GM12878 (cell line): ENCODE data around the gene SORCS2. TPM values are rescaled to one million over a fixed set of nuclear protein-coding genes. Genes with fewer than 3 reads are reported as not detected.

ENCODE experiments used
- ATAC-seq: fragments of 200-7000 bp; cut with Tn5 transposase; 3 replicates; pipeline ENCODE4 v1.9.1; 2020; ENCODE audit warnings: mild to moderate bottlenecking, moderate library complexity
- BruUV-seq: library from RNA; stranded (reverse); fragments of 400-500 nt; replicated peaks from 2 replicates; lab custom pipeline; 2021; lab: Mats Ljungman, UMichigan
- CTCF ChIA-PET: fragments of 300-600 bp; sonication (Branson Sonifier 250); formaldehyde crosslinking; extraction: SDS; loops from one replicate; lab custom pipeline; 2021; ENCODE audit warnings: inconsistent platforms; lab: Yijun Ruan, JAX
- POLR2A ChIA-PET: fragments of 350-600 bp; formaldehyde crosslinking; extraction: SDS; loops from one replicate; lab custom pipeline; 2021; ENCODE audit warnings: inconsistent platforms; lab: Charles Lee
- RAD21 ChIA-PET: fragments of 300-600 bp; sonication (Branson Sonifier 250); formaldehyde crosslinking; loops from one replicate; lab custom pipeline; 2023; ENCODE audit warnings: antibody characterized with exemption; ENCODE audit not compliant: unreplicated experiment; lab: Charles Lee
- SMC1A ChIA-PET: fragments of 300-600 bp; sonication (Branson Sonifier 250); formaldehyde crosslinking; loops from one replicate; lab custom pipeline; 2023; ENCODE audit not compliant: unreplicated experiment, uncharacterized antibody; lab: Charles Lee
- DNase-seq: peaks from one replicate; pipeline ENCODE4 v3.0.0-alpha.2; 2011; ENCODE audit warnings: low read depth, low spot score
- FAIRE-seq: peaks from 3 replicates; lab custom pipeline; 2011; peaks lifted over from hg19 to GRCh38; lab: Jason Lieb, UNC
- H2AFZ ChIP-seq: 2 replicates; pipeline ENCODE4 v1.6.0; 2011; ENCODE audit warnings: low read depth, low read length, control low read depth; ENCODE audit not compliant: control insufficient read depth
- H3K27ac ChIP-seq: 2 replicates; pipeline ENCODE4 v1.5.1; 2011; ENCODE audit warnings: control low read depth; ENCODE audit not compliant: control insufficient read depth, insufficient read depth
- H3K27me3 ChIP-seq, 2 experiments: replicated peaks in 1 of 2; 2 replicates each; pipeline versions ENCODE4 v1.6.0 to v1.6.1; 2011; ENCODE audit warnings: low read length in 1 of 2; ENCODE audit not compliant: control insufficient read depth in 2 of 2, insufficient read depth in 2 of 2
- H3K36me3 ChIP-seq, 2 experiments: 2 replicates each; pipeline ENCODE4 v1.5.1; 2011; ENCODE audit warnings: low read length in 1 of 2; ENCODE audit not compliant: control insufficient read depth in 2 of 2, insufficient read depth in 2 of 2
- H3K4me1 ChIP-seq: 2 replicates; pipeline ENCODE4 v1.6.1; 2011; ENCODE audit warnings: mild to moderate bottlenecking, low read length, moderate library complexity, mixed read lengths; ENCODE audit not compliant: control insufficient read depth, insufficient read depth
- H3K4me2 ChIP-seq: 2 replicates; pipeline ENCODE4 v1.6.0; 2011; ENCODE audit warnings: control low read depth; ENCODE audit not compliant: control insufficient read depth, insufficient read depth
- H3K4me3 ChIP-seq: fragments of 200-600 bp; sonication (generic); 2 replicates; pipeline ENCODE4 v1.5.1; 2016
- H3K79me2 ChIP-seq: 2 replicates; pipeline ENCODE4 v1.6.0; 2011; ENCODE audit warnings: low read length; ENCODE audit not compliant: control insufficient read depth, insufficient read depth
- H3K9ac ChIP-seq: 2 replicates; pipeline ENCODE4 v1.8.0; 2011; ENCODE audit warnings: low read length, control low read depth, mixed read lengths; ENCODE audit not compliant: control insufficient read depth, insufficient read depth
- H3K9me3 ChIP-seq: replicated peaks from 3 replicates; pipeline ENCODE4 v1.5.1; 2011; ENCODE audit warnings: mild to moderate bottlenecking, low read length; ENCODE audit not compliant: control insufficient read depth, insufficient read depth
- H4K20me1 ChIP-seq: 2 replicates; pipeline ENCODE4 v1.6.0; 2011; ENCODE audit not compliant: control insufficient read depth, insufficient read depth
- GATAD2B ChIP-seq: fragments of 450-650 bp; conservative IDR thresholded peaks from 2 replicates; pipeline ENCODE4 v1.6.1; 2017; ENCODE audit warnings: low read depth, mild to moderate bottlenecking, moderate library complexity
- NFYA ChIP-seq: IDR thresholded peaks from 2 replicates; pipeline ENCODE4 v1.6.1; 2011; ENCODE audit warnings: low read depth, mild to moderate bottlenecking, low read length, improper control_type of control experiment, borderline replicate concordance
- POLR2AphosphoS2 ChIP-seq: IDR thresholded peaks from 2 replicates; pipeline ENCODE4 v1.6.1; 2011; ENCODE audit warnings: low read depth, mild to moderate bottlenecking, low read length, improper control_type of control experiment, moderate library complexity
- POLR2AphosphoS5 ChIP-seq: IDR thresholded peaks from 2 replicates; pipeline ENCODE4 v1.6.1; 2011; ENCODE audit warnings: mild to moderate bottlenecking, low read length, inconsistent platforms
- ZBED1 ChIP-seq: IDR thresholded peaks from 2 replicates; pipeline ENCODE4 v1.6.1; 2016; ENCODE audit warnings: borderline replicate concordance
- ZNF207 ChIP-seq: fragments of 450-650 bp; IDR thresholded peaks from 2 replicates; pipeline ENCODE4 v1.6.1; 2014; ENCODE audit warnings: antibody characterized with exemption, mild to moderate bottlenecking, borderline replicate concordance
- WGBS: methylation state at CpG from one replicate; pipeline ENCODE4 v1.1.6; 2016; ENCODE audit warnings: low lambda C conversion rate; ENCODE audit not compliant: insufficient replicate concordance, insufficient coverage; ENCODE audit errors: missing lambda C conversion rate; 5-methylcytosine and 5-hydroxymethylcytosine counted together
- in situ Hi-C: fragments of 300-500 bp; cut with MboI; formaldehyde crosslinking; loops from 9 replicates; pipeline ENCODE4 v1.14.3; 2018; ENCODE audit warnings: mixed read lengths
- intact Hi-C: fragments of 100-400 bp; cut with micrococcal nuclease; formaldehyde crosslinking; loops from one replicate; pipeline ENCODE4 v1.14.2; 2022; ENCODE audit not compliant: unreplicated experiment
- polyA plus RNA-seq, 11 experiments: library from polyadenylated mRNA; depleted of rRNA in 4 of 11; unstranded in 6 of 11; stranded (reverse) in 5 of 11; fragments of >200 nt; fragmentation: Nextera tagmentation in 4 of 11; fragmentation: Illumina TruSeq in 1 of 11; extraction: Ambion mirVana in 4 of 11; extraction: Trizol in 1 of 11; gene quantifications; 1 replicate in 1 of 11; 2 replicates in 10 of 11; pipeline versions ENCODE4 v1.2.1 to v1.2.3, GENCODE V29; 2011 to 2016; ENCODE audit warnings: inconsistent platforms in 2 of 11, missing spikeins in 2 of 11, low read depth in 1 of 11
- total RNA-seq, 4 experiments: library from RNA; depleted of rRNA in 3 of 4; stranded (reverse); fragments of >200 nt in 3 of 4; fragmentation: Illumina TruSeq in 1 of 4; extraction: Trizol in 1 of 4; gene quantifications; 2 replicates each; pipeline versions ENCODE4 v1.2.1 to v1.2.3, GENCODE V29; 2013 to 2021
- TF ChIP-seq, protein P1 (sequence below): fragments of 450-650 bp; IDR thresholded peaks from 2 replicates; pipeline ENCODE4 v1.6.1; 2018; ENCODE audit warnings: mild to moderate bottlenecking, low read depth, moderate library complexity; ENCODE audit not compliant: partially characterized antibody
- TF ChIP-seq, protein P2 (sequence below), 3 experiments: IDR thresholded peaks in 2 of 3; conservative IDR thresholded peaks in 1 of 3; 2 replicates each; pipeline ENCODE4 v1.5.1; 2011; ENCODE audit warnings: low read depth in 3 of 3, low read length in 3 of 3, mild to moderate bottlenecking in 3 of 3, control low read depth in 2 of 3, moderate library complexity in 2 of 3, inconsistent platforms in 1 of 3, mixed read lengths in 1 of 3; ENCODE audit not compliant: control insufficient read depth in 2 of 3, insufficient read depth in 1 of 3; ENCODE audit errors: extremely low read depth in 1 of 3
- TF ChIP-seq, protein P3 (sequence below): fragments of 450-650 bp; IDR thresholded peaks from 2 replicates; pipeline ENCODE4 v1.6.1; 2016; ENCODE audit warnings: mild to moderate bottlenecking
- TF ChIP-seq, protein P4 (sequence below): fragments of 450-650 bp; IDR thresholded peaks from 2 replicates; pipeline ENCODE4 v1.6.1; 2017; ENCODE audit warnings: mild to moderate bottlenecking, moderate library complexity

The SORCS2 gene
- total and polyA plus RNA-seq, 10 of the 15 experiments (the other 5 are each of a cell fraction or from before 2014, with no cell fraction given): 0.01 to 0.15 (median 0.05) TPM; not detected in 5

DNA sequence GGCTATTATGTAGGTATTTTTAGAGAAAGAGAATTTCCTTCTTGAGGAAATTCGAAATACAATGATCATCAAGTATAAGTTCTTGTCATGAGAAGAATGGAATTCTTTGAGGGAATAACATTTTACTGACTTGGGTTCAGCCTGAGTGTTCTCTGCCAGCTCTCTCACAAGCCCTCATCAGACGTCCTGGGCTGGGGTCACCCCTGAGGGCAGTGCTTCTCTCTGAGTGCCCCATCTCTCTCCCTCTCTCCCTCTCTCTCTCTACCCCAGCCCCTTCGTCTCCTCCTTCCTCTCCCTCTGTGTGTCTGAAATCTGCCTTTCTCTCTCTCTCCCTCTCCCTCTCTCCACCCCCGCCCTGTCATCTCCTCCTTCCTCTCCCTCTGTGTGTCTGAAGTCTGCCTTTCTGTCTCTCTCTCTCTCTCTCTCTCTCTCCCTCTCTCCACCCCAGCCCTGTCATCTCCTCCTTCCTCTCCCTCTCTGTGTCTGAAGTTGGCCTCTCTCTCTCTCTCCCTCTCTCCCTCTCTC, 484.1 kb downstream of the SORCS2 start:
- ChIA-PET RAD21 (no interaction called here), CTCF (no interaction called here), SMC1A (no interaction called here), POLR2A (no interaction called here)
- no peak overlapping the region for H2AFZ ChIP-seq
- H3K9me3 ChIP-seq: no peaks in the 10 kb centered on the region
- no peak for DNase-seq
- no TSS peak for BruUV-seq
- no peak overlapping the region for H3K4me3 ChIP-seq
- no peak for ATAC-seq
- no peaks in the 10 kb centered on the region for H3K27me3 ChIP-seq
- TF ChIP-seq ZBED1 (no peak), GATAD2B (no peak), POLR2AphosphoS5 (no peak), NFYA (no peak), ZNF207 (no peak), POLR2AphosphoS2 (no peak)
- TF ChIP-seq, protein P1, sequence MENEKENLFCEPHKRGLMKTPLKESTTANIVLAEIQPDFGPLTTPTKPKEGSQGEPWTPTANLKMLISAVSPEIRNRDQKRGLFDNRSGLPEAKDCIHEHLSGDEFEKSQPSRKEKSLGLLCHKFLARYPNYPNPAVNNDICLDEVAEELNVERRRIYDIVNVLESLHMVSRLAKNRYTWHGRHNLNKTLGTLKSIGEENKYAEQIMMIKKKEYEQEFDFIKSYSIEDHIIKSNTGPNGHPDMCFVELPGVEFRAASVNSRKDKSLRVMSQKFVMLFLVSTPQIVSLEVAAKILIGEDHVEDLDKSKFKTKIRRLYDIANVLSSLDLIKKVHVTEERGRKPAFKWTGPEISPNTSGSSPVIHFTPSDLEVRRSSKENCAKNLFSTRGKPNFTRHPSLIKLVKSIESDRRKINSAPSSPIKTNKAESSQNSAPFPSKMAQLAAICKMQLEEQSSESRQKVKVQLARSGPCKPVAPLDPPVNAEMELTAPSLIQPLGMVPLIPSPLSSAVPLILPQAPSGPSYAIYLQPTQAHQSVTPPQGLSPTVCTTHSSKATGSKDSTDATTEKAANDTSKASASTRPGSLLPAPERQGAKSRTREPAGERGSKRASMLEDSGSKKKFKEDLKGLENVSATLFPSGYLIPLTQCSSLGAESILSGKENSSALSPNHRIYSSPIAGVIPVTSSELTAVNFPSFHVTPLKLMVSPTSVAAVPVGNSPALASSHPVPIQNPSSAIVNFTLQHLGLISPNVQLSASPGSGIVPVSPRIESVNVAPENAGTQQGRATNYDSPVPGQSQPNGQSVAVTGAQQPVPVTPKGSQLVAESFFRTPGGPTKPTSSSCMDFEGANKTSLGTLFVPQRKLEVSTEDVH: no peak
- TF ChIP-seq, protein P2, sequence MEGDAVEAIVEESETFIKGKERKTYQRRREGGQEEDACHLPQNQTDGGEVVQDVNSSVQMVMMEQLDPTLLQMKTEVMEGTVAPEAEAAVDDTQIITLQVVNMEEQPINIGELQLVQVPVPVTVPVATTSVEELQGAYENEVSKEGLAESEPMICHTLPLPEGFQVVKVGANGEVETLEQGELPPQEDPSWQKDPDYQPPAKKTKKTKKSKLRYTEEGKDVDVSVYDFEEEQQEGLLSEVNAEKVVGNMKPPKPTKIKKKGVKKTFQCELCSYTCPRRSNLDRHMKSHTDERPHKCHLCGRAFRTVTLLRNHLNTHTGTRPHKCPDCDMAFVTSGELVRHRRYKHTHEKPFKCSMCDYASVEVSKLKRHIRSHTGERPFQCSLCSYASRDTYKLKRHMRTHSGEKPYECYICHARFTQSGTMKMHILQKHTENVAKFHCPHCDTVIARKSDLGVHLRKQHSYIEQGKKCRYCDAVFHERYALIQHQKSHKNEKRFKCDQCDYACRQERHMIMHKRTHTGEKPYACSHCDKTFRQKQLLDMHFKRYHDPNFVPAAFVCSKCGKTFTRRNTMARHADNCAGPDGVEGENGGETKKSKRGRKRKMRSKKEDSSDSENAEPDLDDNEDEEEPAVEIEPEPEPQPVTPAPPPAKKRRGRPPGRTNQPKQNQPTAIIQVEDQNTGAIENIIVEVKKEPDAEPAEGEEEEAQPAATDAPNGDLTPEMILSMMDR (IDR thresholded peaks at IDR 0.05 in 2 of 3, conservative IDR thresholded peaks at IDR 0.05 in 1 of 3; ENCODE audit: control insufficient read depth in 2 of 3, extremely low read depth in 1 of 3, insufficient read depth in 1 of 3, low read depth in 3 of 3, low read length in 3 of 3): no peak
- TF ChIP-seq, protein P3, sequence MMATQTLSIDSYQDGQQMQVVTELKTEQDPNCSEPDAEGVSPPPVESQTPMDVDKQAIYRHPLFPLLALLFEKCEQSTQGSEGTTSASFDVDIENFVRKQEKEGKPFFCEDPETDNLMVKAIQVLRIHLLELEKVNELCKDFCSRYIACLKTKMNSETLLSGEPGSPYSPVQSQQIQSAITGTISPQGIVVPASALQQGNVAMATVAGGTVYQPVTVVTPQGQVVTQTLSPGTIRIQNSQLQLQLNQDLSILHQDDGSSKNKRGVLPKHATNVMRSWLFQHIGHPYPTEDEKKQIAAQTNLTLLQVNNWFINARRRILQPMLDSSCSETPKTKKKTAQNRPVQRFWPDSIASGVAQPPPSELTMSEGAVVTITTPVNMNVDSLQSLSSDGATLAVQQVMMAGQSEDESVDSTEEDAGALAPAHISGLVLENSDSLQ: no peak
- TF ChIP-seq, protein P4, sequence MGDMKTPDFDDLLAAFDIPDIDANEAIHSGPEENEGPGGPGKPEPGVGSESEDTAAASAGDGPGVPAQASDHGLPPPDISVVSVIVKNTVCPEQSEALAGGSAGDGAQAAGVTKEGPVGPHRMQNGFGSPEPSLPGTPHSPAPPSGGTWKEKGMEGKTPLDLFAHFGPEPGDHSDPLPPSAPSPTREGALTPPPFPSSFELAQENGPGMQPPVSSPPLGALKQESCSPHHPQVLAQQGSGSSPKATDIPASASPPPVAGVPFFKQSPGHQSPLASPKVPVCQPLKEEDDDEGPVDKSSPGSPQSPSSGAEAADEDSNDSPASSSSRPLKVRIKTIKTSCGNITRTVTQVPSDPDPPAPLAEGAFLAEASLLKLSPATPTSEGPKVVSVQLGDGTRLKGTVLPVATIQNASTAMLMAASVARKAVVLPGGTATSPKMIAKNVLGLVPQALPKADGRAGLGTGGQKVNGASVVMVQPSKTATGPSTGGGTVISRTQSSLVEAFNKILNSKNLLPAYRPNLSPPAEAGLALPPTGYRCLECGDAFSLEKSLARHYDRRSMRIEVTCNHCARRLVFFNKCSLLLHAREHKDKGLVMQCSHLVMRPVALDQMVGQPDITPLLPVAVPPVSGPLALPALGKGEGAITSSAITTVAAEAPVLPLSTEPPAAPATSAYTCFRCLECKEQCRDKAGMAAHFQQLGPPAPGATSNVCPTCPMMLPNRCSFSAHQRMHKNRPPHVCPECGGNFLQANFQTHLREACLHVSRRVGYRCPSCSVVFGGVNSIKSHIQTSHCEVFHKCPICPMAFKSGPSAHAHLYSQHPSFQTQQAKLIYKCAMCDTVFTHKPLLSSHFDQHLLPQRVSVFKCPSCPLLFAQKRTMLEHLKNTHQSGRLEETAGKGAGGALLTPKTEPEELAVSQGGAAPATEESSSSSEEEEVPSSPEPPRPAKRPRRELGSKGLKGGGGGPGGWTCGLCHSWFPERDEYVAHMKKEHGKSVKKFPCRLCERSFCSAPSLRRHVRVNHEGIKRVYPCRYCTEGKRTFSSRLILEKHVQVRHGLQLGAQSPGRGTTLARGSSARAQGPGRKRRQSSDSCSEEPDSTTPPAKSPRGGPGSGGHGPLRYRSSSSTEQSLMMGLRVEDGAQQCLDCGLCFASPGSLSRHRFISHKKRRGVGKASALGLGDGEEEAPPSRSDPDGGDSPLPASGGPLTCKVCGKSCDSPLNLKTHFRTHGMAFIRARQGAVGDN: no peak
- intact Hi-C loops (no loop called here), in situ Hi-C loops (no loop called here)
- 0% methylated on average over 4 of the region's 4 CpGs for WGBS
- no peaks in the 10 kb centered on the region for H3K4me1 ChIP-seq
- no peaks in the 10 kb centered on the region for H4K20me1 ChIP-seq
- H3K9ac ChIP-seq: no peak overlapping the region
- no peak overlapping the region for H3K27ac ChIP-seq
- FAIRE-seq: no peak
- H3K79me2 ChIP-seq: no peaks in the 10 kb centered on the region
- H3K36me3 ChIP-seq: no peaks in the 10 kb centered on the region
- H3K4me2 ChIP-seq: no peak overlapping the region
